Posterior cingulate gyrus (tissue), 11 donors: ENCODE measurements around the gene RAB11FIP3.
A peak's percentile ranks its signal among the peaks of the same experiment; 100 is the strongest.
"Not testable (repeated sequence)": the region's sequence is repeated elsewhere in the genome, so short reads cannot be mapped to it uniquely, and the experiment has no call there.

ENCODE experiments used
- DNase-seq, 10 donors: peaks; one replicate each; pipeline versions ENCODE4 v3.0.0 to v3.0.0-alpha.2; 2020 to 2021; ENCODE audit warnings: mixed read lengths in 3 of 10
- intact Hi-C: fragments of 100-400 bp; cut with DNase I; formaldehyde crosslinking; loops from one replicate; pipeline ENCODE4 v1.15.1; 2023

RAB11FIP3 gene

GRCh38 chr16:489606-490005, 64.2 kb downstream of the RAB11FIP3 start:
- intact Hi-C loops, result no loop called here
- DNase-seq, result no peak

- intact Hi-C loops, result no loop called here
- DNase-seq, result no peak
Observed at GRCh38 chr16:490768-491167, 65.3 kb downstream of the RAB11FIP3 start.

GRCh38 chr16:491220-491919, 65.9 kb downstream of the RAB11FIP3 start:
- DNase-seq, result no peak
- intact Hi-C loops, result no loop called here

GRCh38 chr16:492211-492875, 66.9 kb downstream of the RAB11FIP3 start:
- intact Hi-C loops, result no loop called here
- peak in 1 of 10 donors; percentile 34 for DNase-seq

- DNase-seq, result peak in 1 of 10 donors; percentile 88
- intact Hi-C loops, result not testable (repeated sequence)
Observed at GRCh38 chr16:494676-495075, 69.2 kb downstream of the RAB11FIP3 start.

GRCh38 chr16:495127-495748, 69.8 kb downstream of the RAB11FIP3 start:
- intact Hi-C loops, result no loop called here
- DNase-seq, result peak in 5 of 10 donors; percentile 36 to 89 (median 54)

GRCh38 chr16:496097-496886, 70.8 kb downstream of the RAB11FIP3 start:
- intact Hi-C loops, result no loop called here
- no peak for DNase-seq

- no peak for DNase-seq
- intact Hi-C loops, result no loop called here
Observed at GRCh38 chr16:497258-497657, 71.8 kb downstream of the RAB11FIP3 start.

GRCh38 chr16:499924-500323, 74.5 kb downstream of the RAB11FIP3 start:
- intact Hi-C loops, result no loop called here
- DNase-seq, result no peak

GRCh38 chr16:500709-501108, 75.3 kb downstream of the RAB11FIP3 start:
- intact Hi-C loops, result no loop called here
- DNase-seq, result no peak

GRCh38 chr16:502179-502943, 76.9 kb downstream of the RAB11FIP3 start:
- intact Hi-C loops, result no loop called here

GRCh38 chr16:503150-504071, 78.0 kb downstream of the RAB11FIP3 start:
- DNase-seq, result peak in 1 of 10 donors; percentile 74
- intact Hi-C loops, result no loop called here

More at GRCh38 chr16:502179-502943, 76.9 kb downstream of the RAB11FIP3 start:
- peak in 1 of 10 donors; percentile 57 for DNase-seq

GRCh38 chr16:505479-506245, 80.2 kb downstream of the RAB11FIP3 start:
- DNase-seq, result peak in 7 of 10 donors; percentile 47 to 94 (median 68)
- intact Hi-C loops, result no loop called here

GRCh38 chr16:506246-506546, 80.7 kb downstream of the RAB11FIP3 start:
- intact Hi-C loops, result no loop called here
- DNase-seq, result peak in 1 of 10 donors; percentile 56

GRCh38 chr16:507527-507926, 82.1 kb downstream of the RAB11FIP3 start:
- peak in 2 of 10 donors; percentile 42 to 91 for DNase-seq
- intact Hi-C loops, result not testable (repeated sequence)

GRCh38 chr16:507996-508395, 82.5 kb downstream of the RAB11FIP3 start:
- DNase-seq, result no peak

GRCh38 chr16:508884-509736, 83.7 kb downstream of the RAB11FIP3 start:
- peak in 1 of 10 donors; percentile 88 for DNase-seq
- intact Hi-C loops, result no loop called here

More at GRCh38 chr16:507996-508395, 82.5 kb downstream of the RAB11FIP3 start:
- intact Hi-C loops, result no loop called here
